Neural cell (in vitro differentiated cells): ENCODE results near the gene NMNAT1.

Experiments
- CTCF ChIP-seq: fragments of 450-650 bp; IDR thresholded peaks from 2 replicates; pipeline ENCODE4 v1.5.1; 2014; ENCODE audit warnings: antibody characterized with exemption, mild to moderate bottlenecking, moderate library complexity; ENCODE audit not compliant: poor library complexity, severe bottlenecking
- EP300 ChIP-seq: fragments of 450-650 bp; conservative IDR thresholded peaks from 2 replicates; pipeline ENCODE4 v1.6.1; 2014; ENCODE audit warnings: antibody characterized with exemption, mild to moderate bottlenecking, moderate library complexity; ENCODE audit not compliant: poor library complexity, severe bottlenecking
- EZH2 ChIP-seq: fragments of 200-600, 300-800 bp; shearing (Covaris generic), sonication (generic); IDR thresholded peaks from 2 replicates; pipeline ENCODE4 v1.6.1; 2014; ENCODE audit warnings: antibody characterized with exemption, low read length, borderline replicate concordance, mild to moderate bottlenecking; ENCODE audit not compliant: insufficient read depth, poor library complexity, severe bottlenecking
- POLR2AphosphoS5 ChIP-seq: IDR thresholded peaks from 2 replicates; pipeline ENCODE4 v1.6.1; 2012
- SMC3 ChIP-seq: fragments of 450-650 bp; conservative IDR thresholded peaks from 2 replicates; pipeline ENCODE4 v1.6.1; 2014; ENCODE audit warnings: antibody characterized with exemption, mild to moderate bottlenecking, moderate library complexity; ENCODE audit not compliant: poor library complexity
- TAF1 ChIP-seq: IDR thresholded peaks from 2 replicates; pipeline ENCODE4 v1.6.1; 2012; ENCODE audit warnings: low read depth

- TF ChIP-seq EZH2 (no peak), CTCF (no peak), EP300 (no peak), POLR2AphosphoS5 (no peak), SMC3 (no peak), TAF1 (no peak)
Observed at GRCh38 chr1:9905010-9905409, 38.3 kb upstream of the NMNAT1 start.
